ENCODE data around the gene LPCAT2.

LPCAT2 gene

DNA sequence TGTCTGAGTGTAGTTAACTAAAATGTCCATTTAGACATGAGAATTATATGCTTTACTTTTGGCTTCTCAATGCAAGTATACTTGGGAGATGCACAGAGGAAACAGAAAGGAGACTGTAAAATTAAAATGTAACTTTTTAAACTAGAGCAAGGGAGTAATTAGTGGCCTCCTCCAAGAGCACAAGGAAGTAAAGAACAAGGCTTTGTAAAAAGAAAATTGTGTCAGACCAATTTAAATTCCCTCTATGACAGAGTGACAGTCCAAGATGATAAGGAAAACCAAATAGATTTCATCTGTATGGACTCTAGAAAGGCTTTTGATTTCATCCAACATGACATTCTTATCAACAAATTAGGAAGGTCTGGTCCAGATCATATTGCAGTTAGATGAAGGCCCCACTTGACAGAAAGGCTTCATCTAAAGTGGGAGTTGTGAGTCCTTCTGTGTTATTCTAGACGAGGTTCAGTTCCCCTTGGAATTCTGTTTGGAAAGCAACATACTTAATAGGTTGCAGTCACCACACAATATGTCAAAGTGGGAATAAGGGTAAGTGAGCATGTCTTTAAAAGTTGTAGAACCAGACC is 51.2 kb downstream of the LPCAT2 start:
- DNase-seq = no peak

DNA sequence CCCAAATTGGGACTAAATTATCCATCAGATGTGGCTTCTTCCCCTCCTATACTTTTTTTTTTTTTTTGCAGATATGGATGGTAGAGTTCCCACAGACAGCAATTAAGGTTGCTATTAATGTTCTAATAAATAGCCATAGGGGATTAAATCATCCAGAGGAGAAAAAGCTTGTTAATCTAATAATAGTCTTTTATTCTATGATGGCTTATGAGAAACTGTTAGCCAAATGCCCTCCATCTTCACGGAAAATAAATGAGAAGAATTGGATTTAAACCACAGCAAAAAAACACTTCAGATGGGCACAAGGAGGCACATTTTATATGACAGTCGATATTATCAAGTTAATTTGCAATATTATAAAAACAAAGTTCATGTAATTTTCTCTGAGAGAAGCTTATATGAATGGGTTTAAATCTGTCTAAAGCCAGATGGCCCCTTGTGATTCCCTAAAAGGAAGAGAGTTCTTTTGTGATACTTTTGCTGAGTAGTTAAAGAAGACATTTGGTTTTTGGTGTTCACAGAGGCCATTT is 52.5 kb downstream of the LPCAT2 start:
- DNase-seq = no peak

DNA sequence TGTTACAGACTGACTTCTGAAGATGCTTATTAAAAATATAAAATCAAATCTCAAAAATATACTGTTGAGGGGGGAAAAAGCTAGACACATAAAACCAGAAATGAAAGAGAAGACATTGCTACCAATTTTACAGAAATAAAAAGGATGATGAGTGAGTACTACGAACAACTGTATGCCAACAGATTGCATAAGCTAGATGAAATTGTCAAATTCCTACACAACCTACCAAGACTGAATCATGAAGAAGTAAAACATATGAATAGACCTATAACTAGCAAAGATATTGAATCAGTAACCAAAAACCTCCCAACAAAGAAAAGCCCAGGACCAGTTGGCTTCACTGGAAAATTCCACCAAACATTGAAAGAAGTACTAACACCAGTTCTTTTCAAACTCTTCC is 54.1 kb downstream of the LPCAT2 start:
- DNase-seq = no peak

DNA sequence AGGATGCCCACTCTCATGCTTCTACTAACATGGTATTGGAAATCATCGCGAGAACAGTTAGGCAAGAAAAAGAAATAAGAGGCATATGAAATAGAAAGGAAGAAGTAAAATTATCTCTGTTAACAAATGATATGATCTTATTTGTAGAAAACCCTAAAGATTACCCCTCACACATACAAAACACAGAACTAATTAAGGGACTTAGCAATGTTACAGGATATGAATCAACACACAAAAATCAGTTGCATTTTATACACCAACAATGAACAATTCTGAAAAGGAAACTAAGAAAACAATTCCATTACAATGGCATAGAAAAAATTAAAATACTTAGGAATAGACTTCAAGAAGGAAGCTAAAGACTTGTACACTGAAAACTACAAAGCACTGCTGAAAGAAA is 54.9 kb downstream of the LPCAT2 start:
- no peak for DNase-seq

DNA sequence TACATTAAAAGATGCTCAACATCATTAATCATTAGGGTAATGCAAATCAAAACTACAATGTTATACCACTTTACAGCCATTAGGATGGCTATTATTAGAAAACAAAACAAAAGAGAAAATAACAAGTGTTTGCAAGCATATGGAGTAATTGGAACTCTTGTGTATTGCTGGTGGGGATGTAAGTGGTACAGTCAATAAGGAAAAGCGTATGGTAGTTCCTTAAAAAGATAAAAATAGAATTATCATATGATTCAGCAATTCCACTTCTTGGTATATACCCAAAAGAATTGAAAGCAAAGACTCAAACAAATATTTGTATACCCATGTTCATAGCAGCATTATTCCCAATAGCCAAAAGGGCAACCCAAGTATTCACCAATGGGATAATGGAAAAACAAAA is 56.2 kb downstream of the LPCAT2 start:
- DNase-seq = no peak

DNA sequence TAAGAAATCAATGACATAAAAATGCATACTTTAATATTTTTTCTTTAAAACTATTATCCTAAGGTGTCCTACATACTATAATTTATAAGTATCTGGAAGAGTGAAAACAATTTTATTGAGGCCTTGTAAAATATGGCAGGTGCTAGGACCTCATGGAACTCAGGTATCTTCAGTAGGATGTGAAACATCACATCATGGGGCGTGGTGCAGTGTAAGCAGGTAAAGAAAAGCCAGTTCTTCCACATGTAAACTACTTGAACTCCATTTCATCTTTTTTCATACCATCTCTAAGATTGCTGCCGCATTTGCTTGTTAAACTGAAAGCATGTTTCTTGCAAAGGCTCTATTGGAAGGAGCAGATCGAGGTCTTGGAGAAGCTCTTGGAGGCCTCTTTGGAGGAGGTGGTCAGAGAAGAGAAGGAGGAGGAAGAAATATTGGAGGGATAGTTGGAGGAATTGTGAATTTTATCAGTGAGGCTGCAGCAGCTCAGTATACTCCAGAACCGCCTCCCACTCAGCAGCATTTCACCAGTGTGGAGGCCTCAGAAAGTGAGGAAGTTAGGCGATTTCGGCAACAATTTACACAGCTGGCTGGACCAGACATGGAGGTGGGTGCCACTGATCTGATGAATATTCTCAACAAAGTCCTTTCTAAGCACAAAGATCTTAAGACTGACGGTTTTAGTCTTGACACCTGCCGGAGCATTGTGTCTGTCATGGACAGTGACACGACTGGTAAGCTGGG is 57.7 kb downstream of the LPCAT2 start, which contains the start of gene CAPNS2:
Gene CAPNS2 (plus strand): TSS at position 253 of the 744 bp plus-strand sequence. CDS start 73 bp downstream, at position 326.
- DNase-seq = peak in 1 of 2 experiments; percentile 17

DNA sequence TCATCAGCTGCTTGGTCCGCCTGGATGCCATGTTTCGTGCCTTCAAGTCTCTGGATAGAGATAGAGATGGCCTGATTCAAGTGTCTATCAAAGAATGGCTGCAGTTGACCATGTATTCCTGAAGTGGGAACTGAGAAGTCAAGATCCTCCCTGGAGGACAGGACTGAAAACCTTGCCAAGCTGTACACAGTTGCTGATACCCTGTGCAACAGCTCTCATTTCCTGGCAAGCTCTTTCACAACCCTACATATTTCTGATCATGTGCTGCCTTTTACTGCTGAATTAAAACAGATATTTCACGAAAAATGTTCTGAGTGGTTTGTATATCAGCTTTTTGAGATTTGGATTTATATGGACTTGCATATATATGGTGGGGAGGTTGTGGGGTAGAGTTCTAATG is 58.5 kb downstream of the LPCAT2 start:
- peak; percentile 61 to 67 for DNase-seq

DNA sequence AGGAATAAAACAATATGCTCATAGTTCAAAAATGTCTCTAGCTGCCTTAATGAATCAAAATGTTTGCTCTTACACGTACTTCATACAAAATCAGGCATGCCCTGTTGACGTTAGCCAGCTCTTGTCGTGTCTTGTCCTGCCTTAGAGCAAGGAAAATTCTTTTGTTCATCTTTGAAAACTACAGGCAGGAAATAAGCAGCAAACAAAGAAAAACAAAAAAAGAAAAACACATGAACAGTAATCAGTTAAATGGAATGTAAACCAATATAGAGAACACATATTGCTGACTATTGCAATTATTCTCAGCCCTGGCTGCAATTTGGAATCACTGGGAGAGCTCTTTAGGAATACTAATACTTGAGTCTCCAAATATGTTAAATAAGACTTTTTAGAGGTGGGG is 59.3 kb downstream of the LPCAT2 start:
- DNase-seq = no peak

DNA sequence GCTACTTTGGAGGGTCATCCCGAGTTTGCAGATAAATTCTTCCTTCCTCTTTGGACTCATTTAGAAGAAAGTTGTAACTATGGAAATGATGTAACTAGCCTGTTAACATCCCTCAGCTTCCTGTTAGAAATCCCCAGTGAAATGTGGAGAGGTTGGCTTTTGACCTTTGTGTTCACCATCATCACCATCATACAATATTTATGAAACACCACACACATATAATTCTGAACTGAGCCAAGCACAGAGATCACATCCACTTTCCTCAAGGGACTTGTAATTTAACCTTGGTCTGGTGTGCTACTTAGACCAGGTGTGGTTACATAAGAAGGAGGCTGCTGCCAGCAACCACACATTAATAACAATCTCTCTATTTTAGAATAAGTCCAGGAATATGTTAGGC is 60.2 kb downstream of the LPCAT2 start:
- DNase-seq = peak; percentile 38 to 55

DNA sequence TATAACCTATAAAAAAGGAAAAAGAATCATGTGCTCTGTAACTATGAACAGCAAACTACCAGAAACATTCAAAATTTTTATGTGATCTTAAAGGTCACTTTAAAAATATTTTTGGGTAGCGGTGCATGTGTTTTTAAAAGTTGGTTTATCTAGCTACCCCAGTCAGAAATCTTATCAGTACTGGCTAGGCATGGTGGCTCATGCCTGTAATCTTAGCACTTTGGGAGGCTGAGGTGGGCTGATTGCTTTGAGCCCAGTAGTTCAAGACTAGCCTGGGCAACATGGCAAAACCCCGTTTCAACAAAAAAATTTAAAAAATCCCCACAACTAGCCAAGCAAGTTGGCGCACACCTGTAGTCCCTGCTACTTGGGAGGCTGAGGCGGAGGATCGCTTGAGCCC is 61.3 kb downstream of the LPCAT2 start:
- DNase-seq = no peak

DNA sequence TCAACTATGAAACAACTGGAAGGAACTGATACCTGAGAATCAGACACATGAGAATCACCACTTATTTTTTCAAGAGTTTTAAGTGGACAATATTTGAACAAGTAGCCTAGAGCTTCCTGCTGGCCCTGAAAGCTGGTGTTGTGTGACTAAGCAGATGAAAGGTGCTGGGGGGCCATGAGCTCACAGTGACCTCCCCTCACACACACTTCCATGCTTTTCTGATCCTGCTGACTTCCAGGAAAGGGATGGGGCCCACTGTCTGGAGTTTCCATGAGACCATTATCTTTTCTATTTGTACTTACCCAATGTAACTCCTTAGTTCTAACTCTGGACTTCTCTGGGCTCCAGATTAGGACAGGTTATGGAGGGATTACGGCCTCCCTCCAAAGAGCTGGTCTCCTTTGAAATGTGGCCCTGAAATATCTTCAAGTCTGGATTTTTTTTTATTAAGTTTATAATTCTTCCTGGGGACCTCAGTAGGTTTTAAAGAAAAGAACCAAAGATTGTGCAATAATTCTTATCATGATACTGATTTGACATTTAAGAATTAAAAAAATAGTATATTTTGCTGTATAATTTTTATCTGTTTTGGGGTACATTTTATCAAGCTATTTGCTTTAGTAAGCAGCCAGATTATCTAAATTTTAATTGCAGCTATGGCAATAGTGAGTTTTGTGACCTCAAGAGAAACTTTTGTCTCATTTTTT is 62.5 kb downstream of the LPCAT2 start:
- DNase-seq = no peak

DNA sequence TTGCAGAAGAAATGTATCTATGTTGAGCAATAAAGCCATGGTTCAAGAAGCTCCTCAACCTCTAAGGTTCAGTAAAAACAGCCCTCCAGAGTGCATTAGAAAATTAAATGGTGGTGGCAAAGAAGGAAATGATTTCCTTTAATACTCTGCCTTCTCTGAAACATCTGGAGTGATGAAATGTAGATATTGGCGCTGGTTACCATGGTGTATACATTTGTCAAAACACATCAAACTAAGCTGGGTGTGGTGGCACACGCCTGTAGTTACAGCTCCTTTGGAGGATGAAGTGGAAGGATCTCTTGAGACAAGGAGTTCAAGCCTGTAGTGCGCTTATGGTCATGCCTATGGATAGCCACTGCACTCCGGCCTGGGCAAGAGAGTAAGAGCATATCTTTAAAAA is 63.6 kb downstream of the LPCAT2 start:
- no peak for DNase-seq

DNA sequence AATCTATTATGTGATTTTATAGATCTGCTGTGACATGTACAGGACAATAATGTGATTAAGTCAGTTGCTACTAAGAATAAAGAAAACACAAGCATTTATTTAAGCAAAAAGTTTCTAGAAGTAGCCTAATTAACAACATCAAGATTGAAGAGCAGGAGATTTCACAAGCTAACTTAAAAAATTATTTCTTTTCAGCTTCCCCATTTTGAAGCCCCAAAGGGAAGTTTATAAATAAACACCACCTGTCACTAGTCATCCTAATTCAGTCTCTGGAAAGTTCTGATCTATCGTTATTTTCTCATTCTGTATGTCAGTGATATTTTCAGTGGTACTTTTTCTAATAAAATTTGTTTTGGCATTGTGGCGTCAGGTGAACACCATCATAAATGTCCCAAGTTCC is 65.9 kb downstream of the LPCAT2 start:
- peak; percentile 15 to 20 for DNase-seq

DNA sequence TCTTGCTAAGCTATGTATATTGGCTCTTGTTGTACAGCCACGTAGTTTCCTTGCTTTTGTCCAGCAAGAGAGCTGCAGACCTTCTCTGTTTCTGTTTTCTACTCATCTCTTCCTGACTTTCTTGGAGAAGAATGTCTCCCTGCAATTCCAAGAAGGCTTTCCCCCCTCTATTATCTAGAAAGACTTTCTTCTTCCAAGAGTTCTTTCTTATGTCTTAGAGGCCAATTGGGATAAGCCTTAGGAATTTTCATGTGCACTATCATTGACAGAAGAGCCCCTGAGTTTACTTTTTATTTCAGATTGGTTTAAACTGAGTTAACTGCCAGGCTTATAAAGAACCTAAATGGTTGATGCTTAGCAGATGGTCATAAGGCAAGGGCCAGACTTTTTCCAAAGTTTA is 66.6 kb downstream of the LPCAT2 start:
- no peak for DNase-seq

DNA sequence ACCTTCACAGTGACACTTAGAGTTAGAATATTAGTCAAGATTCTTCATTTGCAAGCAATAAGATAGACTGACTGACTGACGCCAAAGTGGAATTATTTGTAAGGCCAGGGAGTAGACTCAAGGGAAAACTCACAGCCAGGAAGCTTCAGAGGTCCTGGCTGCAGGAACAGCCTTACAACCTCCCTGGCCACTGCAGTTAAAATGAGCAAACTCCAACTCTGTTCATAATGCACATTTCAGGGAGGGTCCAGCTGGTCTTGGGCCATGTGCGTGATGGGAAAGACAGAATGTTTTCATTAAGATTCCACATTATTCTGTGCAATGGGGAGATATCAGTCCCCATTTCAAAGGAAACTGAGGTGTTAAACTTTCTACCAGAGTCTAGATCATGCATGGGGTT is 67.5 kb downstream of the LPCAT2 start:
- DNase-seq = no peak

DNA sequence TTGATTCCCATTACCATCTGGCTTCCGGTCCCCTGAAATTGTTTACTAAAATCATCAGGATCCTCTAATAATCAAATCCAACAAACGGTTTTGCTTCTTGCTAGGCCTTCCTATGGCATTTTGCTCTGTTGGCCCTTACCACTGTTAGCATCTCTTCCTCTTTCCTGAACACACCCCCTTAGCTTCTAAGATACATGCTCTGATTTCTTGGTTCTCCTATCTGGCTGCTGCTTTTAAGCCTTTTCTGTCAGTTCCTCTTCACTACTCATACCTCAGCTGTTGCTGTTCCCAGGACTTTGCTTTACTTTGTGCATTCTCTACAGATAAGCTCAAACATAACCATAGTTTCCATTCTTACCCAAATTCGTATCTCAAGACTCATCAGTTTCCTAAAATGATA is 69.0 kb downstream of the LPCAT2 start:
- no peak for DNase-seq

DNA sequence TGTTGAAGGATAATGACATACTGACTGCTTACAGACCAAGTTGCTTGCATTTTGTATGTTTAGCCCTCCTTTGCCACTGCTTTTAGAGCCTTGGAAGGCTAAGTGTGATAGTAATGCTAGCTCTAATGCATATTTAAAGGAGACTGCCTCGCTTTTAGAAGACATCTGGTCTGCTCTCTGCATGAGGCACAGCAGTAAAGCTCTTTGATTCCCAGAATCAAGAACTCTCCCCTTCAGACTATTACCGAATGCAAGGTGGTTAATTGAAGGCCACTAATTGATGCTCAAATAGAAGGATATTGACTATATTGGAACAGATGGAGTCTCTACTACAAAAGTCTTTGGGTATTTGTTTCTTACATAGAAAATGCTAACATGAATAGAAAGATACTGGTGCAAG is 76.8 kb downstream of the LPCAT2 start:
- DNase-seq = no peak

DNA sequence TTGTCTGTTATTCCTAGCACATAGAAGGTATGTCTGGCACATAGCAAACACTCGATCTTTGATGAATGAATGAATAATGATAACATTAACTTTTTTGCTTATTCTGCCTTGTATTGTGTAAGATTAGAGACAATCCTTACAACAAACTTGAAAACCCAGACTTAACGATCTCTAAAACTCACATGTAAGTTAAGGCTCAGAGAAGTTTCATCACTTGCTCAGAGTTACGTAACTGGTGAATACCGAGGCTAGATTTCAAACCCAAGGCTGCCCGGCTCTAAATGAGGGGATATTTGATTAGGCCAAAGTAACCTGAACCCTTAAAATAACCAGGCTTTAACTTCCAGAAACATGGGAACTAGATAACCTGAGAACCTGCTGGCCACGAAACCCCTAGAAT is 79.9 kb downstream of the LPCAT2 start:
- DNase-seq = no peak

DNA sequence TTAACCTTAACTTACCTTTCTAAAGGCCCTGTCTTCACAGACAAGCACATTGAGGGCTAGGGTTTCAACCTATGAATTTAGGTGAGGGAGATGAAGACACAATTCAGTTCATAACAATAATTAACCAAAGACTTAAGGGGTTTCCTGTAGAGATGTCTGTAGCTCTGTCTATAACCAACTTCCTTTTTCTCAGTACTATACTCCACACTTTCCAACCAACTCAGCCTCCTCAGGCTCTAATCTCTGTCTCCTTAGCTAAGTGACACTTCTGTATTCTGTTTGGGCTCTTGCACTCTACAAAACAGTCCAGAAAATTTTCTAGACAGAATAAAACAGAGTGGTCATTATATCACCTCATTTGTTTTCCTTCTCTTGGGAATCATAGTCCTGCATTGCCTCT is 83.4 kb downstream of the LPCAT2 start:
- DNase-seq = peak in 1 of 2 experiments; percentile 29

DNA sequence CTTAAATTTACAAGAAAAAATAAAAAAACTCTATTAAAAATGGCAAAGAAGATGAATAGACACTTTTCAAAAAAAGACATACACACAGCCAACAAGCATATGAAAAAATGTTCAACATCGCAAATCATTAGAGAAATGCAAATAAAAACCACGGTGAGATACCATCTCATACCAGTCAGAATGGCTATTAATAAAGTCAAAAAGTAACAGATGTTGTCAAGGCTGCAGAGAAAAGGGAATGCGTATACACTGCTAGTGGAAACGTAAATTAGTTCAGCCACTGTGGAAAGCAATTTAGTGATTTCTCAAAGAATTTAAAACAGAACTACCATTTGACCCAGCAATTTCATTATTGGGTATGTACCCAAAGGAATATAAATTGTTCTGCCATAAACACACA is 89.1 kb downstream of the LPCAT2 start:
- DNase-seq = no peak

DNA sequence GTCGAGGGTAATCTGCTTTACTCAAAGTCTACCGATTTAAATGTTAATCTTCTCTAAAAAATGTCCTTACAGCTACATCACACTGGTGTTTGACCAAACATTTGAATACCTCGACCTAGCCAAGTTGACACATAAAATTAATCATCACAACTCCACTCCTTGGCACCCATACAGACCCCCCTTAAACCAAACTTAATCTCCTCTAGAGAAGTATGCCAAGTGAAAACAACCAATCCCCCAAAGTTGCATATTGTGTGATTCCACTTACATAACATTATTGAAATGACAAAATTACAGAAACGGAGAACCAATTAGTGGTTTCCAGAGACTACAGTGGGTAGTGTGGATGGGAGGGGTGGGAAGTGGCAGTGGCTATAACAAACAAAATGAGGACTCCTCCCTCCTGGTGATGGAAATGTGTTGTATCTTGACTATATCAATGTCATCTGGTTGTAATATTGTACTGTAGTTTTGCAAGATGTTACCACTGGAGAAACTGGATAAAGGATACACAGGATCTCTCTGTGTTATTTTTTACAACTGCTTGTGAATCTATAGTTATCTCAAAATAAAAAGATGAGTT is 97.0 kb downstream of the LPCAT2 start:
- DNase-seq = no peak

DNA sequence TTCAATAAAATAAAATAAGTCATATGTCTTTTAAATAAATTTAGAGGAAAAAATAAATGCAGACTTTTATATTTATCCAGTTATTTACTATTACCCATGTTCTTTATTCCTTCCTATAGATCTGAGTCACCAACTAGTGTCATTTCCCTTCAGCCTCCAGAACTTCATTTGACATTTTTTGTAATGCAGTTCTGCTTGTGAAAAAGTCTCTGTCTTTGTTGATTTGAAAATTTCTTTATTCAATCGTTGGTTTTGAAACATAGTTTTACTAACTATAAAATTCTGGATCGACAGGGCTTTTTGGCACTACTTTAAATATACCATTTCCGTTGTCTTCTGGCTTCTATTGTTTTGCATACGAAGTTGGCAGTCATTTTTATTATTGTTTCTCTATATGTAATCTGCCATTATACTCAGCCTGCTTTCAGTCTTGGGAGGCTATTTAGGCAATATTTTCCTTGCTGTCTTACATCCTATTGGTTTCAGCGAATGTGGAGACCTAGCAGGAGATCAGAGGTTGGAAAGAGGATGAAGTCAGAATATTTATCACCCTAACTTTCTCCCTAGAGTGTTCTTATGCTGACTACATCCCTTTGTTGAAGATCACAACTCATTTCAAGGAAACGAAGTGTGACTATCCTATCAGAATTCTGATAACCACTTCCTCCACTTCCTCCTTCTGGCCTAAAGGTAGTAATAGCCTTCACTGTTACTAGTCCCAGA is 104.9 kb downstream of the LPCAT2 start:
- no peak for DNase-seq

DNA sequence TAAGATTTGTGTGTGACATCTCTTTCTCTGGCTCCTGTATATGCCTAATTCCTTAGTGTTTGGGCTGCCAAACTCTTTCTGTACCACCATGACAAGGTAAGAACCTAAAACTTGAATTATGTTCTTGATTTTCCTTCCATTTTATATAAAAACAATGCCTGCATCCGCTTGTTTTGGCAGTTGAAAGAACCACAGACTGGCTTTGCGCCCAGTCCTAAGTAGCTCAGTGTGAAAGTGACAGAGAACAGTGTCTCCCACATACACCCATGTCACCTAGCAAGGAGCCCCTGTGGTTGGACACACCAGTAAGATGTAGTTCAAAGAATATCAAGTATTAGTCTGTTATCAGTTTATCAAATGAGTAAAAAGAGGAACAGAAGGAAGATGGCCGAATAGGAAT is 106.2 kb downstream of the LPCAT2 start:
- no peak for DNase-seq

Data from AML-193 (cell line).